Osteocyte (in vitro differentiated cells): Measurements from ENCODE around the gene BIRC6. TPM values are rescaled to one million over a fixed set of nuclear protein-coding genes. Genes with fewer than 3 reads are reported as not detected.

Source experiments
- DNase-seq: peaks from one replicate; pipeline ENCODE4 v3.0.0; 2021; ENCODE audit warnings: mixed read lengths; ENCODE audit not compliant: unreplicated experiment; ENCODE audit errors: extremely low spot score
- H3K27ac Mint-ChIP-seq: one replicate; pipeline ENCODE4 v1.8.0; 2021; ENCODE audit warnings: mild to moderate bottlenecking, mixed read lengths; ENCODE audit not compliant: unreplicated experiment
- H3K27me3 Mint-ChIP-seq: one replicate; pipeline ENCODE4 v1.8.0; 2021; ENCODE audit warnings: mixed read lengths; ENCODE audit not compliant: unreplicated experiment
- H3K36me3 Mint-ChIP-seq: one replicate; pipeline ENCODE4 v1.8.0; 2021; ENCODE audit warnings: mixed read lengths; ENCODE audit not compliant: unreplicated experiment
- H3K4me1 Mint-ChIP-seq: one replicate; pipeline ENCODE4 v1.8.0; 2021; ENCODE audit warnings: mixed read lengths; ENCODE audit not compliant: unreplicated experiment
- H3K4me3 Mint-ChIP-seq: one replicate; pipeline ENCODE4 v1.8.0; 2021; ENCODE audit warnings: mild to moderate bottlenecking, moderate library complexity, mixed read lengths; ENCODE audit not compliant: unreplicated experiment
- H3K9me3 Mint-ChIP-seq: one replicate; pipeline ENCODE4 v1.8.0; 2021; ENCODE audit warnings: mixed read lengths; ENCODE audit not compliant: unreplicated experiment
- total RNA-seq: library from RNA; stranded (reverse); gene quantifications from 2 replicates; pipeline ENCODE4 v1.2.1, GENCODE V29; 2021
- TF ChIP-seq, protein P1 (sequence below): fragments of 200-600 bp; sonication (generic); IDR thresholded peaks from 2 replicates; pipeline ENCODE4 v1.5.0; 2021; ENCODE audit warnings: antibody characterized with exemption, mild to moderate bottlenecking, moderate library complexity

Gene BIRC6
- total RNA-seq, 1 donor from 2014 or later: 98.8 TPM

DNA sequence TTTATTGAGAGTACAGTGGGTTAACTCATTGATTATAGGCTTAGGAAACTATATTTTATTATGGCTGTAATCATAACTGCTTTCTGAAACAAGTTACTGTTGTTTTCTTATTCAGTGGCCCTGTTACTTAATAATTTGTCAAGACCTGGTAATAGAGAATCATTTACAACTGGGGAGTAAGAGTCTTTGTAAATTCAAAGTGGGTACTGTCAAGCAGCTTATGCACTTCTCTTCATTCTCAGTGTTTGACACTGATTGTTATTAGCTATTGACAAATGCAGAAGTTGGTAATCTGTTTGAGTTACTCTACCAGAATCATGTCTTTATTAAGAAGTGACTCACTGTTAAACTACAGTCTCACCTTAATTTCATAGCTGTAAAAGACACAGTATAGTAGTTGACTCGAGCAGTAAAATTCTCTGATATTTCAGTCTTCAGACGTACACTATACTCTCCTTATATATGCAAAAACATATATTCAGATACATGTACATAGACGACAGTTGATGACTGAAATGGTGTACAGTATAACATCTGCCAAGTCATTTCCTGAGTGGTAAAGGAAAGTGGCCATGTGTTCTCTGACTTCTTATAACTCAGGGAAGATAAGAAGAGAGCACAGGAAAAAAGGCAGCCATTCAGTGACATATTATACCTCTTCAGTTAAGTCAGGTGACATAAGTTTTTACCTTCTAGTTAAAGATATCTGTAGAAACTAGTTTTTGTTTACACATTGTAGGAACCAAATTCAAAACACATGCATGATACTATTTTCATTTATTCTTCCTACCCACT is 235.0 kb downstream of the BIRC6 start:
- peaks cover 2% of the 10 kb centered on the region for H3K4me1 Mint-ChIP-seq
- no peak for DNase-seq
- H3K36me3 Mint-ChIP-seq: peaks cover 22% of the 10 kb centered on the region
- TF ChIP-seq, protein P1, sequence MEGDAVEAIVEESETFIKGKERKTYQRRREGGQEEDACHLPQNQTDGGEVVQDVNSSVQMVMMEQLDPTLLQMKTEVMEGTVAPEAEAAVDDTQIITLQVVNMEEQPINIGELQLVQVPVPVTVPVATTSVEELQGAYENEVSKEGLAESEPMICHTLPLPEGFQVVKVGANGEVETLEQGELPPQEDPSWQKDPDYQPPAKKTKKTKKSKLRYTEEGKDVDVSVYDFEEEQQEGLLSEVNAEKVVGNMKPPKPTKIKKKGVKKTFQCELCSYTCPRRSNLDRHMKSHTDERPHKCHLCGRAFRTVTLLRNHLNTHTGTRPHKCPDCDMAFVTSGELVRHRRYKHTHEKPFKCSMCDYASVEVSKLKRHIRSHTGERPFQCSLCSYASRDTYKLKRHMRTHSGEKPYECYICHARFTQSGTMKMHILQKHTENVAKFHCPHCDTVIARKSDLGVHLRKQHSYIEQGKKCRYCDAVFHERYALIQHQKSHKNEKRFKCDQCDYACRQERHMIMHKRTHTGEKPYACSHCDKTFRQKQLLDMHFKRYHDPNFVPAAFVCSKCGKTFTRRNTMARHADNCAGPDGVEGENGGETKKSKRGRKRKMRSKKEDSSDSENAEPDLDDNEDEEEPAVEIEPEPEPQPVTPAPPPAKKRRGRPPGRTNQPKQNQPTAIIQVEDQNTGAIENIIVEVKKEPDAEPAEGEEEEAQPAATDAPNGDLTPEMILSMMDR: no peak
- H3K27me3 Mint-ChIP-seq: no peaks in the 10 kb centered on the region
- H3K4me3 Mint-ChIP-seq: no peak overlapping the region
- no peaks in the 10 kb centered on the region for H3K9me3 Mint-ChIP-seq
- H3K27ac Mint-ChIP-seq: no peak overlapping the region

DNA sequence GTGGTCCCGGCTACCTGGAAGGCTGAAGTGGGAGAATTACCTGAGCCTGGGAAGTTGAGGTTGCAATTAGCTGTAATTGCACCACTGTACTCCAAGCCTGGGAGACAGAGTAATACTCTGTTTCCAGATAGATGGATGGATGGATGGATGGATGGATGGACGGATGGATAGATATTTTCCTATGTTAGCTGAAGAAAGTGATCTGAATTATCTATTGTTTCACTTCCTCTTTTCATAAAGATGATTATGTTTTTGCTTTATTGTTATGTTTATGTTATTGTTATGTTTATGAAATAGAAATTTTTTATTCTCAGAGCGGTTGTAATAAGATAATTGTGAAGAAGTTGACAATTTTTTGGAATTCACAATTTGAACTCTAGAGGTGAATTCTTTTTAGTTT is 237.8 kb downstream of the BIRC6 start:
- DNase-seq: no peak
- Mint-ChIP-seq H3K4me3 (no peak overlapping the region), H3K9me3 (no peaks in the 10 kb centered on the region), H3K27me3 (no peaks in the 10 kb centered on the region), H3K36me3 (peaks cover 27% of the 10 kb centered on the region), H3K4me1 (peaks cover 2% of the 10 kb centered on the region), H3K27ac (no peak overlapping the region)
- TF ChIP-seq, protein P1: no peak

DNA sequence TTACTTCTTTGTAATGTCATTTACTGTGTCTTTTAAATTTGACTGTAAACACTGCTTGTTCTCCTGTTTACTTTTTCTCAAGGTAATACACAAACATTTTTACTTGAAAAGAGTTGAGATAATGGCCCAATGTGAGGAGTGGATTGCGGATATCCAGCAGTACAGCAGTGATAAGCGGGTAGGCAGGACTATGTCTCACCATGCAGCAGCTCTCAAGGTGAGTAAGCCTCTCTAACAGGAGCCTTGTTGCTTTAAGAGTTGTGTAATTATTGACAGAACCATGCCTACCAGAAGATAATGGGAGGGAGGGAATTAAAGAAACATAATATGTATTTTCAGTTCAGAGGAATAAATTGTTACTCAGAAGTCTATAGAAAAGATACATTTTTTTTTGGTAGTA is 254.5 kb downstream of the BIRC6 start:
- H3K4me1 Mint-ChIP-seq: no peaks in the 10 kb centered on the region
- no peak overlapping the region for H3K27ac Mint-ChIP-seq
- no peaks in the 10 kb centered on the region for H3K9me3 Mint-ChIP-seq
- TF ChIP-seq, protein P1: no peak
- no peak overlapping the region for H3K4me3 Mint-ChIP-seq
- DNase-seq: no peak
- no peaks in the 10 kb centered on the region for H3K27me3 Mint-ChIP-seq
- peaks cover 42% of the 10 kb centered on the region for H3K36me3 Mint-ChIP-seq

DNA sequence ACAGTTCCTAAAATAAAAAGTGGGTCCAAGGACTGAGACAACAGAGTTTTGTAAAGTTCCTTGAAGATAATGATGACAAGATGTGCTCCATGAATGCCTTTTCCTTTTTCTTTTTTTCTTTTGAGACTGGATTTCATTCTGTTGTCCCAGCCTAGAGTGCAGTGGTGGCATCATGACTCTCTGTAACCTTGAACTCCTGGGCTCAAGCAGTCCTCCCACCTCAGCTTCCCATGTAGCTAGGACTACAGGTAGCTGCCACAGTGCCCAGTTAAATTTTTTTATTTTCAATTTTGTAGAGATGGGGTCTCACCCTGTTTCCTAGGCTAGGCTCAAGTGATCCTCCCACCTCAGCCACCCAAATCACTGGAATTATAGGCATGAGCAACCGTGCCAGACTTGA is 254.9 kb downstream of the BIRC6 start:
- DNase-seq: no peak
- no peak overlapping the region for H3K27ac Mint-ChIP-seq
- H3K27me3 Mint-ChIP-seq: no peaks in the 10 kb centered on the region
- H3K4me3 Mint-ChIP-seq: no peak overlapping the region
- peaks cover 42% of the 10 kb centered on the region for H3K36me3 Mint-ChIP-seq
- H3K9me3 Mint-ChIP-seq: no peaks in the 10 kb centered on the region
- no peaks in the 10 kb centered on the region for H3K4me1 Mint-ChIP-seq
- TF ChIP-seq, protein P1: no peak

DNA sequence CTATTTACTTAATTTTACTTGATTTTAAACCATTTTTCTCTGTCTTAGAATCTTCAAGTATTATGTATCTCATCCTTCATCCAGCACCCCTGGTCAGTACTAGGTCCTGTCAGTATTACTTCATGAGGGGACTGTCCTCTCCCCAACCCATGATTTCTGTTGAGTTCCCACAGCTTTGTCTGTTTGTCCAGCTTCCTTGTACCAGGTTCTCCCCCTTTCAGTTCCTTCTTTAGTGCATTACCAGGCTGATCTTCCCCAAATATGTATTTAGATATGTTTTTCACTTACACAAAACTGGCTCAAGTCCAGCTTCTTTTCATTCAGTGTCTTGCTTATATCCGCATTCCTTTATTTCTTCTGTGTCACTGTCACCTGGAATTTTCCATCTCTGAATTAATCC is 257.3 kb downstream of the BIRC6 start:
- Mint-ChIP-seq H3K4me1 (no peaks in the 10 kb centered on the region), H3K4me3 (no peak overlapping the region), H3K9me3 (no peaks in the 10 kb centered on the region), H3K27me3 (no peaks in the 10 kb centered on the region), H3K36me3 (peaks cover 43% of the 10 kb centered on the region), H3K27ac (no peak overlapping the region)
- DNase-seq: no peak
- TF ChIP-seq, protein P1: no peak
